H9 (cell line): ENCODE results near the gene PCDH17. TPM values are rescaled to one million over a fixed set of nuclear protein-coding genes. Genes with fewer than 3 reads are reported as not detected.

ENCODE experiments used
- DNase-seq: peaks from one replicate; pipeline ENCODE4 v3.0.0-alpha.2; 2017
- H2AFZ ChIP-seq: one replicate; pipeline ENCODE4 v1.6.1; 2013; ENCODE audit warnings: mild to moderate bottlenecking, low read length, control low read depth, moderate library complexity
- H2AK5ac ChIP-seq: 2 replicates; pipeline ENCODE4 v1.6.1; 2013; ENCODE audit warnings: low read length, control low read depth, mixed read lengths; ENCODE audit not compliant: insufficient read length
- H2BK120ac ChIP-seq: one replicate; pipeline ENCODE4 v1.6.1; 2013; ENCODE audit warnings: low read depth, mild to moderate bottlenecking, low read length, control low read depth, inconsistent platforms; ENCODE audit not compliant: poor library complexity, severe bottlenecking
- H2BK12ac ChIP-seq: 2 replicates; pipeline ENCODE4 v1.6.1; 2013; ENCODE audit warnings: low read length, control low read depth, mixed read lengths, low read depth; ENCODE audit not compliant: insufficient read length
- H2BK15ac ChIP-seq: 2 replicates; pipeline ENCODE4 v1.6.1; 2013; ENCODE audit warnings: low read depth, low read length, control low read depth
- H2BK20ac ChIP-seq: one replicate; pipeline ENCODE4 v1.6.1; 2013; ENCODE audit warnings: low read depth, mild to moderate bottlenecking, low read length, control low read depth, inconsistent platforms; ENCODE audit not compliant: poor library complexity, severe bottlenecking
- H2BK5ac ChIP-seq: 2 replicates; pipeline ENCODE4 v1.6.1; 2013; ENCODE audit warnings: low read length, control low read depth, mixed read lengths; ENCODE audit not compliant: insufficient read length
- H3K14ac ChIP-seq: 2 replicates; pipeline ENCODE4 v1.6.1; 2013; ENCODE audit warnings: low read length, control low read depth; ENCODE audit not compliant: insufficient read depth
- H3K18ac ChIP-seq: 2 replicates; pipeline ENCODE4 v1.6.1; 2013; ENCODE audit warnings: low read depth, mild to moderate bottlenecking, mixed read lengths, low read length, control low read depth; ENCODE audit not compliant: insufficient read length
- H3K23ac ChIP-seq: 2 replicates; pipeline ENCODE4 v1.6.1; 2013; ENCODE audit warnings: low read length, control low read depth, mixed read lengths, low read depth; ENCODE audit not compliant: insufficient read length
- H3K23me2 ChIP-seq: 2 replicates; pipeline ENCODE4 v1.6.1; 2013; ENCODE audit warnings: low read depth, mild to moderate bottlenecking, mixed read lengths, low read length, control low read depth; ENCODE audit not compliant: insufficient read length, poor library complexity, severe bottlenecking
- H3K27ac ChIP-seq: 2 replicates; pipeline ENCODE4 v1.5.1; 2013; ENCODE audit warnings: low read length, control low read depth, mixed read lengths, low read depth; ENCODE audit not compliant: insufficient read length
- H3K27me3 ChIP-seq: 2 replicates; pipeline ENCODE4 v1.6.1; 2013; ENCODE audit warnings: low read length, control low read depth, inconsistent platforms; ENCODE audit not compliant: insufficient read depth
- H3K4ac ChIP-seq: 2 replicates; pipeline ENCODE4 v1.6.1; 2013; ENCODE audit warnings: low read depth, mild to moderate bottlenecking, control low read depth, inconsistent platforms, low read length, moderate library complexity
- H3K4me1 ChIP-seq: 2 replicates; pipeline ENCODE4 v1.6.1; 2013; ENCODE audit warnings: low read length, control low read depth, inconsistent platforms; ENCODE audit not compliant: insufficient read depth
- H3K4me2 ChIP-seq: 2 replicates; pipeline ENCODE4 v1.6.1; 2013; ENCODE audit warnings: low read length, control low read depth, mixed read lengths; ENCODE audit not compliant: insufficient read length, insufficient read depth
- H3K56ac ChIP-seq: 2 replicates; pipeline ENCODE4 v1.6.1; 2013; ENCODE audit warnings: low read depth, mild to moderate bottlenecking, mixed read lengths, low read length, control low read depth; ENCODE audit not compliant: insufficient read length
- H3K79me1 ChIP-seq: 2 replicates; pipeline ENCODE4 v1.6.1; 2013; ENCODE audit warnings: low read depth, mild to moderate bottlenecking, moderate library complexity, low read length, control low read depth, inconsistent platforms; ENCODE audit not compliant: insufficient read depth, poor library complexity, severe bottlenecking
- H3K79me2 ChIP-seq: 2 replicates; pipeline ENCODE4 v1.6.1; 2013; ENCODE audit warnings: low read length, control low read depth, inconsistent platforms; ENCODE audit not compliant: insufficient read depth
- H3K9ac ChIP-seq: 2 replicates; pipeline ENCODE4 v1.6.1; 2013; ENCODE audit warnings: low read length, control low read depth, mixed read lengths; ENCODE audit not compliant: insufficient read length; ENCODE audit errors: extremely low read depth
- H3K9me3 ChIP-seq: one replicate; pipeline ENCODE4 v1.6.1; 2013; ENCODE audit warnings: low read depth, low read length, inconsistent platforms; ENCODE audit not compliant: control insufficient read depth
- H3T11ph ChIP-seq: one replicate; pipeline ENCODE4 v1.6.1; 2013; ENCODE audit warnings: mild to moderate bottlenecking, low read length, control low read depth, inconsistent platforms
- H4K20me1 ChIP-seq: one replicate; pipeline ENCODE4 v1.6.1; 2013; ENCODE audit not compliant: control insufficient read depth, insufficient read length, insufficient read depth
- H4K5ac ChIP-seq: 2 replicates; pipeline ENCODE4 v1.6.1; 2013; ENCODE audit warnings: low read depth, mild to moderate bottlenecking, mixed read lengths, low read length, control low read depth; ENCODE audit not compliant: insufficient read length
- H4K8ac ChIP-seq: replicated peaks from 2 replicates; pipeline ENCODE4 v1.6.1; 2013; ENCODE audit warnings: low read length, control low read depth, mixed read lengths, low read depth; ENCODE audit not compliant: insufficient read length
- H4K91ac ChIP-seq: 2 replicates; pipeline ENCODE4 v1.6.1; 2013; ENCODE audit warnings: low read depth, mild to moderate bottlenecking, moderate library complexity, mixed read lengths, low read length, control low read depth; ENCODE audit not compliant: insufficient read length
- H3K27ac Mint-ChIP-seq, 3 experiments: 2 replicates in 2 of 3; 3 replicates in 1 of 3; pipeline ENCODE4 v1.8.0; 2020 to 2021; ENCODE audit warnings: mixed read lengths in 3 of 3, mild to moderate bottlenecking in 1 of 3, moderate library complexity in 1 of 3
- H3K27me3 Mint-ChIP-seq: 2 replicates; pipeline ENCODE4 v1.8.0; 2021; ENCODE audit warnings: low read depth, mild to moderate bottlenecking, moderate library complexity, mixed read lengths
- H3K36me3 Mint-ChIP-seq, 3 experiments: 2 replicates in 2 of 3; 3 replicates in 1 of 3; pipeline ENCODE4 v1.8.0; 2020 to 2021; ENCODE audit warnings: low read depth in 3 of 3, mixed read lengths in 3 of 3; ENCODE audit not compliant: insufficient read depth in 1 of 3
- H3K4me1 Mint-ChIP-seq, 2 experiments: 2 replicates each; pipeline ENCODE4 v1.8.0; 2020; ENCODE audit warnings: mixed read lengths in 2 of 2
- H3K4me3 Mint-ChIP-seq, 2 experiments: 2 replicates in 1 of 2; 3 replicates in 1 of 2; pipeline ENCODE4 v1.8.0; 2020 to 2021; ENCODE audit warnings: mild to moderate bottlenecking in 2 of 2, mixed read lengths in 2 of 2, moderate library complexity in 1 of 2
- H3K9me3 Mint-ChIP-seq, 2 experiments: 2 replicates in 1 of 2; 3 replicates in 1 of 2; pipeline ENCODE4 v1.8.0; 2020; ENCODE audit warnings: mild to moderate bottlenecking in 2 of 2, mixed read lengths in 2 of 2, moderate library complexity in 1 of 2
- CTCF ChIP-seq: fragments of 200-600 bp; sonication (generic); conservative IDR thresholded peaks from 3 replicates; pipeline ENCODE4 v1.8.0; 2021; ENCODE audit warnings: antibody characterized with exemption, mild to moderate bottlenecking
- WGBS: extraction: QIAGEN DNeasy Blood & Tissue Kit; methylation state at CpG from one replicate; pipeline ENCODE4 v1.1.7; 2013; ENCODE audit warnings: missing lambda C conversion rate, low lambda C conversion rate, mixed read lengths; ENCODE audit not compliant: insufficient read length; ENCODE audit errors: extremely low coverage; 5-methylcytosine and 5-hydroxymethylcytosine counted together
- total RNA-seq: library from RNA; stranded (reverse); gene quantifications from 2 replicates; pipeline ENCODE4 v1.2.1, GENCODE V29; 2021

PCDH17 gene
- total RNA-seq, 1 experiment from 2014 or later, result 0.52 TPM

- no peaks in the 10 kb centered on the region for H3K9me3 ChIP-seq
- no peaks in the 10 kb centered on the region for H3K79me1 ChIP-seq
- H3K4me2 ChIP-seq, result no peak overlapping the region
- no peaks in the 10 kb centered on the region for H3K36me3 Mint-ChIP-seq
- H3K79me2 ChIP-seq, result no peaks in the 10 kb centered on the region
- no peak for TF ChIP-seq CTCF
- peaks cover 26 to 27% of the 10 kb centered on the region in 2 experiments for H3K4me1 Mint-ChIP-seq
- WGBS, result no CpG with 5 or more reads among the region's 2 CpGs
- H3T11ph ChIP-seq, result no peak overlapping the region
- H2AK5ac ChIP-seq, result no peak overlapping the region
- H2BK5ac ChIP-seq, result no peak overlapping the region
- no peak overlapping the region for H3K9ac ChIP-seq
- no peak overlapping the region for H2BK120ac ChIP-seq
- H2BK20ac ChIP-seq, result no peak overlapping the region
- H2AFZ ChIP-seq, result no peak overlapping the region
- H3K27ac ChIP-seq, result no peak overlapping the region
- H3K27me3 ChIP-seq, result no peaks in the 10 kb centered on the region
- no peak overlapping the region for H4K8ac ChIP-seq
- no peak overlapping the region for H3K4ac ChIP-seq
- no peaks in the 10 kb centered on the region for H3K27me3 Mint-ChIP-seq
- H3K14ac ChIP-seq, result no peak overlapping the region
- no peak overlapping the region for H4K91ac ChIP-seq
- no peaks in the 10 kb centered on the region for H4K20me1 ChIP-seq
- no peaks in the 10 kb centered on the region for H3K23me2 ChIP-seq
- H3K27ac Mint-ChIP-seq, result no peak overlapping the region
- H3K9me3 Mint-ChIP-seq, result no peaks in the 10 kb centered on the region
- DNase-seq, result no peak
- H3K23ac ChIP-seq, result no peak overlapping the region
- no peak overlapping the region for H2BK12ac ChIP-seq
- no peaks in the 10 kb centered on the region; the same call in 1 of the 2 replicates for H3K4me1 ChIP-seq
- no peak overlapping the region for H3K4me3 Mint-ChIP-seq
- no peak overlapping the region for H4K5ac ChIP-seq
- no peak overlapping the region for H2BK15ac ChIP-seq
- no peak overlapping the region for H3K18ac ChIP-seq
- no peak overlapping the region for H3K56ac ChIP-seq
Observed at GRCh38 chr13:57675526-57675925, 44.0 kb downstream of the PCDH17 start.
